ENCODE results near the gene SPATS2. TPM values are rescaled to one million over a fixed set of nuclear protein-coding genes. Genes with fewer than 3 reads are reported as not detected.

SPATS2 gene
- total and polyA plus RNA-seq, 10 of the 15 experiments (the other 5 are each of a cell fraction or from before 2014, with no cell fraction given) = 9.0 to 54.2 (median 27.5) TPM

DNA sequence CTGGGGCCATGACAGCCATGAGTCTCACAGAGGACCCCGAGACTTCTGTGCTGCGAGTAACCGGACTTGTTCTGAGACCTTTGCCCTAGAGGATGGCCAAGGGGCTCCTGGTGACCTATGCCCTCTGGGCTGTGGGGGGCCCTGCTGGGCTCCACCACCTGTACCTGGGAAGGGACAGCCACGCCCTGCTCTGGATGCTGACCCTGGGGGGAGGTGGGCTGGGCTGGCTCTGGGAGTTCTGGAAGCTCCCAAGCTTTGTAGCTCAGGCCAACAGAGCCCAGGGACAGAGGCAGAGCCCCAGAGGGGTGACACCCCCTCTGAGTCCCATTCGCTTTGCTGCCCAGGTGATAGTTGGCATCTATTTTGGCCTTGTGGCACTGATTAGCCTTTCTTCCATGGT, 18.5 kb upstream of the SPATS2 start:
- Histone ChIP-seq H3K27ac (ENCODE audit: control insufficient read depth, insufficient read depth) (no peak overlapping the region), H3K27me3 (replicated peaks in 1 of 2; ENCODE audit: control insufficient read depth in 2 of 2, insufficient read depth in 2 of 2, low read length in 1 of 2) (peaks cover 8 to 20% of the 10 kb centered on the region in 2 experiments), H3K36me3 (ENCODE audit: control insufficient read depth in 2 of 2, insufficient read depth in 2 of 2, low read length in 1 of 2) (no peaks in the 10 kb centered on the region), H4K20me1 (ENCODE audit: control insufficient read depth, insufficient read depth) (no peaks in the 10 kb centered on the region; the same call in 1 of the 2 replicates), H3K9ac (ENCODE audit: control insufficient read depth, insufficient read depth, low read length) (no peak overlapping the region), H3K4me1 (ENCODE audit: control insufficient read depth, insufficient read depth, low read length) (peaks cover 23% of the 10 kb centered on the region), H3K79me2 (ENCODE audit: control insufficient read depth, insufficient read depth, low read length) (no peaks in the 10 kb centered on the region), H3K9me3 (replicated peaks; ENCODE audit: control insufficient read depth, insufficient read depth, low read length) (no peaks in the 10 kb centered on the region), H2AFZ (ENCODE audit: control insufficient read depth, low read depth, low read length) (no peak overlapping the region), H3K4me3 (no peak overlapping the region), H3K4me2 (ENCODE audit: control insufficient read depth, insufficient read depth) (no peak overlapping the region)
- SMC1A ChIA-PET (ENCODE audit: uncharacterized antibody, unreplicated experiment) = interaction anchor here (1.1 to 25.7 kb wide), 3 partner anchors 9 to 165 kb away, joined by 4 to 740 read pairs (median 30); no protein-coding TSS in a partner anchor
- POLR2A ChIA-PET = interaction anchor here (0.6 kb wide), 1 partner anchor 11 kb away, joined by 3 read pairs; no protein-coding TSS in a partner anchor
- in situ Hi-C loops (cut with MboI) = no loop called here
- DNase-seq (ENCODE audit: low read depth, low spot score) = no peak
- 77% methylated on average over 5 of the region's 5 CpGs for WGBS (ENCODE audit: insufficient coverage, insufficient replicate concordance, low lambda C conversion rate, missing lambda C conversion rate)
- CTCF ChIA-PET = interaction anchor here (0.8 to 9.5 kb wide), 10 partner anchors 10 to 232 kb away, joined by 3 to 231 read pairs (median 8); partner anchors contain the start of genes KCNH3, PRPH and TROAP
- no peak for ATAC-seq
- intact Hi-C loops (cut with micrococcal nuclease; ENCODE audit: unreplicated experiment) = no loop called here
- no peak for FAIRE-seq
- TF ChIP-seq TARDBP (IDR thresholded peaks at IDR 0.05; ENCODE audit: borderline replicate concordance) (no peak), ZZZ3 (IDR thresholded peaks at IDR 0.05; ENCODE audit: control insufficient read depth, insufficient read length, low read depth) (no peak), CREB1 (IDR thresholded peaks at IDR 0.05; ENCODE audit: low read depth) (no peak), NR2C2 (IDR thresholded peaks at IDR 0.05; ENCODE audit: borderline replicate concordance, control insufficient read depth, insufficient read length, low read depth) (no peak), KDM1A (IDR thresholded peaks at IDR 0.05; ENCODE audit: borderline replicate concordance) (no peak), CHD1 (IDR thresholded peaks at IDR 0.05; ENCODE audit: low read depth, low read length) (no peak), KLF5 (IDR thresholded peaks at IDR 0.05; ENCODE audit: partially characterized antibody) (no peak), ASH2L (IDR thresholded peaks at IDR 0.05; ENCODE audit: borderline replicate concordance, low read depth) (no peak), STAT3 (IDR thresholded peaks at IDR 0.05; ENCODE audit: low read depth, low read length) (no peak), GABPA (IDR thresholded peaks at IDR 0.05; ENCODE audit: low read depth) (no peak)
- TF ChIP-seq, protein P1, sequence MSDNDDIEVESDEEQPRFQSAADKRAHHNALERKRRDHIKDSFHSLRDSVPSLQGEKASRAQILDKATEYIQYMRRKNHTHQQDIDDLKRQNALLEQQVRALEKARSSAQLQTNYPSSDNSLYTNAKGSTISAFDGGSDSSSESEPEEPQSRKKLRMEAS (IDR thresholded peaks at IDR 0.05; ENCODE audit: low read depth, low read length) = no peak
- TF ChIP-seq, protein P2, sequence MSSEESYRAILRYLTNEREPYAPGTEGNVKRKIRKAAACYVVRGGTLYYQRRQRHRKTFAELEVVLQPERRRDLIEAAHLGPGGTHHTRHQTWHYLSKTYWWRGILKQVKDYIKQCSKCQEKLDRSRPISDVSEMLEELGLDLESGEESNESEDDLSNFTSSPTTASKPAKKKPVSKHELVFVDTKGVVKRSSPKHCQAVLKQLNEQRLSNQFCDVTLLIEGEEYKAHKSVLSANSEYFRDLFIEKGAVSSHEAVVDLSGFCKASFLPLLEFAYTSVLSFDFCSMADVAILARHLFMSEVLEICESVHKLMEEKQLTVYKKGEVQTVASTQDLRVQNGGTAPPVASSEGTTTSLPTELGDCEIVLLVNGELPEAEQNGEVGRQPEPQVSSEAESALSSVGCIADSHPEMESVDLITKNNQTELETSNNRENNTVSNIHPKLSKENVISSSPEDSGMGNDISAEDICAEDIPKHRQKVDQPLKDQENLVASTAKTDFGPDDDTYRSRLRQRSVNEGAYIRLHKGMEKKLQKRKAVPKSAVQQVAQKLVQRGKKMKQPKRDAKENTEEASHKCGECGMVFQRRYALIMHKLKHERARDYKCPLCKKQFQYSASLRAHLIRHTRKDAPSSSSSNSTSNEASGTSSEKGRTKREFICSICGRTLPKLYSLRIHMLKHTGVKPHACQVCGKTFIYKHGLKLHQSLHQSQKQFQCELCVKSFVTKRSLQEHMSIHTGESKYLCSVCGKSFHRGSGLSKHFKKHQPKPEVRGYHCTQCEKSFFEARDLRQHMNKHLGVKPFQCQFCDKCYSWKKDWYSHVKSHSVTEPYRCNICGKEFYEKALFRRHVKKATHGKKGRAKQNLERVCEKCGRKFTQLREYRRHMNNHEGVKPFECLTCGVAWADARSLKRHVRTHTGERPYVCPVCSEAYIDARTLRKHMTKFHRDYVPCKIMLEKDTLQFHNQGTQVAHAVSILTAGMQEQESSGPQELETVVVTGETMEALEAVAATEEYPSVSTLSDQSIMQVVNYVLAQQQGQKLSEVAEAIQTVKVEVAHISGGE (CRISPR knock-in tag; IDR thresholded peaks at IDR 0.05) = no peak
- TF ChIP-seq, protein P3, sequence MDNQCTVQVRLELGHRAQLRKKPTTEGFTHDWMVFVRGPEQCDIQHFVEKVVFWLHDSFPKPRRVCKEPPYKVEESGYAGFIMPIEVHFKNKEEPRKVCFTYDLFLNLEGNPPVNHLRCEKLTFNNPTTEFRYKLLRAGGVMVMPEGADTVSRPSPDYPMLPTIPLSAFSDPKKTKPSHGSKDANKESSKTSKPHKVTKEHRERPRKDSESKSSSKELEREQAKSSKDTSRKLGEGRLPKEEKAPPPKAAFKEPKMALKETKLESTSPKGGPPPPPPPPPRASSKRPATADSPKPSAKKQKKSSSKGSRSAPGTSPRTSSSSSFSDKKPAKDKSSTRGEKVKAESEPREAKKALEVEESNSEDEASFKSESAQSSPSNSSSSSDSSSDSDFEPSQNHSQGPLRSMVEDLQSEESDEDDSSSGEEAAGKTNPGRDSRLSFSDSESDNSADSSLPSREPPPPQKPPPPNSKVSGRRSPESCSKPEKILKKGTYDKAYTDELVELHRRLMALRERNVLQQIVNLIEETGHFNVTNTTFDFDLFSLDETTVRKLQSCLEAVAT (IDR thresholded peaks at IDR 0.05) = no peak
- TF ChIP-seq, protein P4, sequence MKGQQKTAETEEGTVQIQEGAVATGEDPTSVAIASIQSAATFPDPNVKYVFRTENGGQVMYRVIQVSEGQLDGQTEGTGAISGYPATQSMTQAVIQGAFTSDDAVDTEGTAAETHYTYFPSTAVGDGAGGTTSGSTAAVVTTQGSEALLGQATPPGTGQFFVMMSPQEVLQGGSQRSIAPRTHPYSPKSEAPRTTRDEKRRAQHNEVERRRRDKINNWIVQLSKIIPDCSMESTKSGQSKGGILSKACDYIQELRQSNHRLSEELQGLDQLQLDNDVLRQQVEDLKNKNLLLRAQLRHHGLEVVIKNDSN (IDR thresholded peaks at IDR 0.05; ENCODE audit: borderline replicate concordance, extremely low read length, insufficient read depth, low read depth, low read length) = no peak
- RAD21 ChIA-PET (ENCODE audit: unreplicated experiment) = interaction anchor here (0.9 to 4.5 kb wide), 6 partner anchors 9 to 168 kb away, joined by 3 to 54 read pairs (median 4); no protein-coding TSS in a partner anchor
- BruUV-seq (replicated peaks) = no TSS peak
